Activated naive CD8-positive, alpha-beta T cell treated with anti-CD3 and anti-CD28 coated beads for 36 hours (primary cell): ENCODE measurements around the gene TRIM61. TPM values are rescaled to one million over a fixed set of nuclear protein-coding genes. Genes with fewer than 3 reads are reported as not detected.
"Not testable (repeated sequence)": the region's sequence is repeated elsewhere in the genome, so short reads cannot be mapped to it uniquely, and the experiment has no call there.

Experiments used
- DNase-seq: peaks from one replicate; pipeline ENCODE4 v3.0.0; 2021
- H3K27ac Mint-ChIP-seq: one replicate; pipeline ENCODE4 v1.8.0; 2022; ENCODE audit warnings: mild to moderate bottlenecking, moderate library complexity, mixed read lengths
- H3K27me3 Mint-ChIP-seq: one replicate; pipeline ENCODE4 v1.8.0; 2022; ENCODE audit warnings: mild to moderate bottlenecking, mixed read lengths
- H3K36me3 Mint-ChIP-seq: one replicate; pipeline ENCODE4 v1.8.0; 2021; ENCODE audit warnings: mild to moderate bottlenecking, mixed read lengths
- H3K4me1 Mint-ChIP-seq: one replicate; pipeline ENCODE4 v1.8.0; 2021; ENCODE audit warnings: mixed read lengths
- H3K4me3 Mint-ChIP-seq: one replicate; pipeline ENCODE4 v1.8.0; 2022; ENCODE audit warnings: mild to moderate bottlenecking, moderate library complexity, mixed read lengths
- H3K9me3 Mint-ChIP-seq: one replicate; pipeline ENCODE4 v1.8.0; 2022; ENCODE audit warnings: mixed read lengths
- total RNA-seq, 2 experiments: library from RNA; stranded (reverse); gene quantifications; one replicate each; pipeline ENCODE4 v1.2.3, GENCODE V29; 2021

Gene TRIM61
- total RNA-seq, 2 experiments from 2014 or later = 3.4 to 4.1 TPM

- no peaks in the 10 kb centered on the region for H3K36me3 Mint-ChIP-seq
- peaks cover 10% of the 10 kb centered on the region for H3K27me3 Mint-ChIP-seq
- no peaks in the 10 kb centered on the region for H3K4me1 Mint-ChIP-seq
- H3K9me3 Mint-ChIP-seq = no peaks in the 10 kb centered on the region
- H3K4me3 Mint-ChIP-seq = no peak overlapping the region
- DNase-seq = no peak
- no peak overlapping the region for H3K27ac Mint-ChIP-seq
These were observed 19.9 kb upstream of the TRIM61 start for GRCh38 chr4:164997324-164997723.

- H3K4me1 Mint-ChIP-seq, H3K4me3 Mint-ChIP-seq, H3K27ac Mint-ChIP-seq, H3K9me3 Mint-ChIP-seq, DNase-seq, H3K36me3 Mint-ChIP-seq: not testable (repeated sequence)
- H3K27me3 Mint-ChIP-seq = peaks cover 14% of the 10 kb centered on the region
These were observed 18.7 kb upstream of the TRIM61 start for GRCh38 chr4:164996123-164996522.

- H3K4me1 Mint-ChIP-seq, H3K9me3 Mint-ChIP-seq, H3K36me3 Mint-ChIP-seq, H3K4me3 Mint-ChIP-seq, DNase-seq, H3K27ac Mint-ChIP-seq: not testable (repeated sequence)
- peaks cover 13% of the 10 kb centered on the region for H3K27me3 Mint-ChIP-seq
These were observed 13.3 kb upstream of the TRIM61 start for GRCh38 chr4:164990786-164991185.

GRCh38 chr4:164989471-164989870 is 12.0 kb upstream of the TRIM61 start:
- Mint-ChIP-seq H3K36me3 (no peaks in the 10 kb centered on the region), H3K9me3 (no peaks in the 10 kb centered on the region), H3K27me3 (peaks cover 13% of the 10 kb centered on the region), H3K4me3 (no peak overlapping the region), H3K4me1 (no peaks in the 10 kb centered on the region), H3K27ac (no peak overlapping the region)
- DNase-seq = no peak

GRCh38 chr4:164971929-164972328 is 5.5 kb downstream of the TRIM61 start:
- DNase-seq, H3K27me3 Mint-ChIP-seq, H3K4me3 Mint-ChIP-seq, H3K27ac Mint-ChIP-seq, H3K9me3 Mint-ChIP-seq: not testable (repeated sequence)
- Mint-ChIP-seq H3K36me3 (peaks cover 54% of the 10 kb centered on the region), H3K4me1 (peaks cover 11% of the 10 kb centered on the region)

GRCh38 chr4:164959896-164960295 is 17.6 kb downstream of the TRIM61 start:
- Mint-ChIP-seq H3K9me3 (peaks cover 16% of the 10 kb centered on the region), H3K4me1 (peaks cover 14% of the 10 kb centered on the region), H3K4me3 (no peak overlapping the region), H3K36me3 (peaks cover 23% of the 10 kb centered on the region), H3K27me3 (no peaks in the 10 kb centered on the region), H3K27ac (no peak overlapping the region)
- no peak for DNase-seq

- Mint-ChIP-seq H3K36me3 (peaks cover 23% of the 10 kb centered on the region), H3K9me3 (peaks cover 16% of the 10 kb centered on the region), H3K4me1 (peaks cover 14% of the 10 kb centered on the region)
- H3K27me3 Mint-ChIP-seq, H3K4me3 Mint-ChIP-seq, DNase-seq, H3K27ac Mint-ChIP-seq: not testable (repeated sequence)
These were observed 18.0 kb downstream of the TRIM61 start for GRCh38 chr4:164959421-164959820.

- Mint-ChIP-seq H3K27ac (peak overlapping the region; percentile 70), H3K36me3 (peaks cover 23% of the 10 kb centered on the region), H3K9me3 (peaks cover 15% of the 10 kb centered on the region), H3K27me3 (peaks cover 2% of the 10 kb centered on the region), H3K4me3 (peak overlapping the region; percentile 95), H3K4me1 (peaks cover 14% of the 10 kb centered on the region)
- DNase-seq = peak; percentile 86
These were observed 20.5 kb downstream of the TRIM61 start for GRCh38 chr4:164956766-164957643.

GRCh38 chr4:164955107-164955805 is 22.2 kb downstream of the TRIM61 start:
- Mint-ChIP-seq H3K9me3 (peaks cover 13% of the 10 kb centered on the region), H3K4me3 (peak overlapping the region; percentile 56), H3K27me3 (peaks cover 8% of the 10 kb centered on the region)

GRCh38 chr4:164952551-164952950 is 24.9 kb downstream of the TRIM61 start:
- peaks cover 8% of the 10 kb centered on the region for H3K4me1 Mint-ChIP-seq
- DNase-seq = no peak
- H3K9me3 Mint-ChIP-seq = peaks cover 4% of the 10 kb centered on the region
- peaks cover 8% of the 10 kb centered on the region for H3K27me3 Mint-ChIP-seq
- H3K4me3 Mint-ChIP-seq = no peak overlapping the region
- H3K36me3 Mint-ChIP-seq = peaks cover 9% of the 10 kb centered on the region
- H3K27ac Mint-ChIP-seq = no peak overlapping the region

More at GRCh38 chr4:164955107-164955805, 22.2 kb downstream of the TRIM61 start:
- peaks cover 23% of the 10 kb centered on the region for H3K36me3 Mint-ChIP-seq
- H3K4me1 Mint-ChIP-seq = peaks cover 14% of the 10 kb centered on the region
- DNase-seq = no peak
- H3K27ac Mint-ChIP-seq = no peak overlapping the region

GRCh38 chr4:164949448-164950143 is 27.9 kb downstream of the TRIM61 start:
- Mint-ChIP-seq H3K27me3 (peaks cover 8% of the 10 kb centered on the region), H3K4me3 (no peak overlapping the region), H3K9me3 (no peaks in the 10 kb centered on the region)

GRCh38 chr4:164948975-164949374 is 28.5 kb downstream of the TRIM61 start:
- DNase-seq = no peak
- Mint-ChIP-seq H3K27me3 (peaks cover 8% of the 10 kb centered on the region), H3K4me3 (no peak overlapping the region), H3K27ac (no peak overlapping the region), H3K4me1 (no peaks in the 10 kb centered on the region), H3K36me3 (no peaks in the 10 kb centered on the region), H3K9me3 (no peaks in the 10 kb centered on the region)

More at GRCh38 chr4:164949448-164950143, 27.9 kb downstream of the TRIM61 start:
- H3K27ac Mint-ChIP-seq = no peak overlapping the region
- no peak for DNase-seq
- H3K4me1 Mint-ChIP-seq = no peaks in the 10 kb centered on the region
- no peaks in the 10 kb centered on the region for H3K36me3 Mint-ChIP-seq

GRCh38 chr4:164948006-164948405 is 29.5 kb downstream of the TRIM61 start:
- not testable (repeated sequence) for H3K36me3 Mint-ChIP-seq, H3K27me3 Mint-ChIP-seq, DNase-seq, H3K4me1 Mint-ChIP-seq, H3K27ac Mint-ChIP-seq, H3K9me3 Mint-ChIP-seq, H3K4me3 Mint-ChIP-seq

GRCh38 chr4:164946810-164947209 is 30.6 kb downstream of the TRIM61 start:
- H3K4me1 Mint-ChIP-seq = no peaks in the 10 kb centered on the region
- no peak for DNase-seq
- H3K9me3 Mint-ChIP-seq = no peaks in the 10 kb centered on the region
- no peak overlapping the region for H3K4me3 Mint-ChIP-seq
- no peaks in the 10 kb centered on the region for H3K36me3 Mint-ChIP-seq
- no peak overlapping the region for H3K27ac Mint-ChIP-seq
- peaks cover 7% of the 10 kb centered on the region for H3K27me3 Mint-ChIP-seq

GRCh38 chr4:164945146-164945545 is 32.3 kb downstream of the TRIM61 start:
- Mint-ChIP-seq H3K9me3 (no peaks in the 10 kb centered on the region), H3K36me3 (no peaks in the 10 kb centered on the region), H3K4me3 (no peak overlapping the region), H3K4me1 (no peaks in the 10 kb centered on the region), H3K27ac (no peak overlapping the region), H3K27me3 (peaks cover 5% of the 10 kb centered on the region)
- DNase-seq = no peak
